OCI-LY3 (cell line): ENCODE measurements around the gene TUBB3.
A peak's percentile ranks its signal among the peaks of the same experiment; 100 is the strongest.

Experiments used
- H2AFZ ChIP-seq: fragments of 200-600, 300-600 bp; shearing (Covaris generic); 2 replicates; pipeline ENCODE4 v1.6.0; 2014; ENCODE audit warnings: antibody characterized with exemption, low read depth, low read length
- H3K27ac ChIP-seq: fragments of 200-600, 300-600 bp; sonication (generic); 2 replicates; pipeline ENCODE4 v1.5.1; 2014; ENCODE audit warnings: mild to moderate bottlenecking, low read length, moderate library complexity, mixed read lengths
- H3K27me3 ChIP-seq: fragments of 200-600, 300-600 bp; sonication (generic); 2 replicates; pipeline ENCODE4 v1.6.1; 2014; ENCODE audit warnings: low read depth, low read length, mixed read lengths
- H3K36me3 ChIP-seq: fragments of 200-600, 300-600 bp; sonication (generic); replicated peaks from 2 replicates; pipeline ENCODE3; 2014; ENCODE audit warnings: low read depth, low read length, mixed read lengths
- H3K4me1 ChIP-seq: fragments of 300-600, 200-600 bp; sonication (generic); 2 replicates; pipeline ENCODE4 v1.6.1; 2014; ENCODE audit warnings: low read length, mixed read lengths
- H3K4me2 ChIP-seq: fragments of 200-600, 300-600 bp; sonication (generic); 2 replicates; pipeline ENCODE4 v1.6.1; 2014; ENCODE audit warnings: low read length, mixed read lengths
- H3K4me3 ChIP-seq: fragments of 300-600, 200-600 bp; sonication (generic); 2 replicates; pipeline ENCODE4 v1.5.1; 2014; ENCODE audit warnings: antibody characterized with exemption, mild to moderate bottlenecking, low read length, moderate library complexity
- H3K79me2 ChIP-seq: fragments of 300-600, 200-600 bp; shearing (Covaris generic); 2 replicates; pipeline ENCODE4 v1.6.1; 2014; ENCODE audit warnings: mild to moderate bottlenecking, low read length, mixed read lengths
- H3K9ac ChIP-seq: fragments of 300-600, 200-600 bp; shearing (Covaris generic); 2 replicates; pipeline ENCODE4 v1.6.0; 2014; ENCODE audit warnings: mild to moderate bottlenecking, low read length, moderate library complexity
- H3K9me3 ChIP-seq: fragments of 200-600, 300-600 bp; shearing (Covaris generic); 2 replicates; pipeline ENCODE4 v1.6.1; 2014; ENCODE audit warnings: low read length, mixed read lengths; ENCODE audit not compliant: insufficient read depth
- H4K20me1 ChIP-seq: fragments of 200-600, 300-600 bp; sonication (generic); 2 replicates; pipeline ENCODE4 v1.6.1; 2016; ENCODE audit warnings: low read length, mixed read lengths; ENCODE audit not compliant: insufficient read depth
- CTCF ChIP-seq: fragments of 200-600, 300-600 bp; sonication (generic); IDR thresholded peaks from 2 replicates; pipeline ENCODE4 v1.5.1; 2014; ENCODE audit warnings: antibody characterized with exemption, low read length, low read depth
- EZH2phosphoT487 ChIP-seq: fragments of 200-600 bp; shearing (Covaris generic); IDR thresholded peaks from 2 replicates; pipeline ENCODE4 v1.6.1; 2018; ENCODE audit warnings: antibody characterized with exemption, mixed run types, low read depth

The TUBB3 gene

GRCh38 chr16:89971495-89972243 lies 48.5 kb downstream of the TUBB3 start:
- Histone ChIP-seq H2AFZ (peak overlapping the region; percentile 43), H3K27me3 (no peaks in the 10 kb centered on the region), H3K9me3 (peaks cover 7% of the 10 kb centered on the region; the same call in 1 of the 2 replicates), H3K4me1 (peaks cover 15% of the 10 kb centered on the region), H3K9ac (peak overlapping the region; percentile 92), H3K4me3 (peak overlapping the region; percentile 92), H3K36me3 (peaks cover 25% of the 10 kb centered on the region), H3K79me2 (peaks cover 50% of the 10 kb centered on the region), H3K4me2 (peak overlapping the region; percentile 97), H3K27ac (peak overlapping the region; percentile 59), H4K20me1 (peaks cover 11% of the 10 kb centered on the region)
- TF ChIP-seq CTCF (no peak), EZH2phosphoT487 (no peak)

- Histone ChIP-seq H3K79me2 (peaks cover 57% of the 10 kb centered on the region), H3K27me3 (no peaks in the 10 kb centered on the region), H3K4me1 (peaks cover 16% of the 10 kb centered on the region), H2AFZ (peak overlapping the region; percentile 59), H3K36me3 (peaks cover 28% of the 10 kb centered on the region), H3K9ac (peak overlapping the region; percentile 92), H3K27ac (peak overlapping the region; percentile 59), H3K4me3 (peak overlapping the region; percentile 92), H3K4me2 (peak overlapping the region; percentile 97), H3K9me3 (peaks cover 7% of the 10 kb centered on the region; the same call in 1 of the 2 replicates), H4K20me1 (peaks cover 11% of the 10 kb centered on the region)
- TF ChIP-seq CTCF (0 out of 2 replicates have a peak, but pooled peaks have one; percentile 15), EZH2phosphoT487 (no peak)
These were observed 49.4 kb downstream of the TUBB3 start for GRCh38 chr16:89972244-89973234.

- H3K9me3 ChIP-seq: peaks cover 7% of the 10 kb centered on the region; the same call in 1 of the 2 replicates
- H2AFZ ChIP-seq: peak overlapping the region; percentile 59; the same call in 1 of the 2 replicates
- peak overlapping the region; percentile 59 for H3K27ac ChIP-seq
- no peaks in the 10 kb centered on the region for H3K27me3 ChIP-seq
- H3K9ac ChIP-seq: peak overlapping the region; percentile 92
- TF ChIP-seq CTCF (no peak), EZH2phosphoT487 (no peak)
- peaks cover 34% of the 10 kb centered on the region for H3K36me3 ChIP-seq
- peaks cover 11% of the 10 kb centered on the region for H4K20me1 ChIP-seq
- H3K4me2 ChIP-seq: peak overlapping the region; percentile 97
- peak overlapping the region; percentile 92 for H3K4me3 ChIP-seq
- H3K4me1 ChIP-seq: peaks cover 22% of the 10 kb centered on the region
- peaks cover 64% of the 10 kb centered on the region for H3K79me2 ChIP-seq
These were observed 50.1 kb downstream of the TUBB3 start for GRCh38 chr16:89973235-89973634.
